Peyer's patch (tissue), 4 donors: ENCODE results near the gene GAS6. TPM values are rescaled to one million over a fixed set of nuclear protein-coding genes. Genes with fewer than 3 reads are reported as not detected.

ENCODE experiments used
- DNase-seq, 3 donors: peaks; one replicate each; pipeline ENCODE4 v3.0.0-alpha.2; 2017 to 2019
- H3K27ac ChIP-seq, 4 donors: fragments of 200-600 bp; sonication (generic); one replicate each; pipeline ENCODE4 v1.5.1; 2016 to 2019
- H3K27me3 ChIP-seq, 2 donors: fragments of 200-600 bp; sonication (generic); one replicate each; pipeline ENCODE4 v1.5.1; 2019
- H3K36me3 ChIP-seq, 3 donors: fragments of 200-600 bp; sonication (generic); one replicate each; pipeline ENCODE4 v1.5.1; 2016 to 2019
- H3K4me1 ChIP-seq, 4 donors: fragments of 200-600 bp; sonication (generic); one replicate each; pipeline ENCODE4 v1.5.1; 2016 to 2019
- H3K4me3 ChIP-seq, 4 donors: fragments of 200-600 bp; sonication (generic); 1 replicate in 3 of 4; 2 replicates in 1 of 4; pipeline ENCODE4 v1.5.1; 2016 to 2019; ENCODE audit warnings: mild to moderate bottlenecking in 1 of 4
- H3K9me3 ChIP-seq, 4 donors: fragments of 200-600 bp; sonication (generic); one replicate each; pipeline ENCODE4 v1.5.1; 2016 to 2019; ENCODE audit warnings: mild to moderate bottlenecking in 1 of 4
- POLR2A ChIP-seq, 2 donors: fragments of 450-650 bp; IDR thresholded peaks; one replicate each; pipeline ENCODE4 v1.5.1; 2017; ENCODE audit warnings: antibody characterized with exemption in 2 of 2, mild to moderate bottlenecking in 2 of 2, moderate library complexity in 2 of 2
- total RNA-seq, 4 donors: library from RNA; depleted of rRNA; stranded (reverse); fragments of >200 nt; gene quantifications; one replicate each; pipeline ENCODE4 v1.1.0, GENCODE V29; 2016
- TF ChIP-seq, protein P1 (sequence below), 6 experiments: fragments of 450-650 bp in 4 of 6; fragments of 200-600 bp in 2 of 6; sonication (generic) in 1 of 6; IDR thresholded peaks; one replicate each; pipeline ENCODE4 v1.5.1; 2017 to 2019; ENCODE audit warnings: antibody characterized with exemption in 6 of 6, mild to moderate bottlenecking in 3 of 6, moderate library complexity in 1 of 6

Gene GAS6
- total RNA-seq, 4 donors from 2014 or later, result 132 to 226 (median 154) TPM

- H3K36me3 ChIP-seq, result no peaks in the 10 kb centered on the region
- H3K9me3 ChIP-seq, result no peaks in the 10 kb centered on the region
- DNase-seq, result peak in 1 of 3 donors; percentile 39
- H3K27me3 ChIP-seq, result no peaks in the 10 kb centered on the region
- H3K4me3 ChIP-seq, result no peak overlapping the region
- TF ChIP-seq, protein P1, sequence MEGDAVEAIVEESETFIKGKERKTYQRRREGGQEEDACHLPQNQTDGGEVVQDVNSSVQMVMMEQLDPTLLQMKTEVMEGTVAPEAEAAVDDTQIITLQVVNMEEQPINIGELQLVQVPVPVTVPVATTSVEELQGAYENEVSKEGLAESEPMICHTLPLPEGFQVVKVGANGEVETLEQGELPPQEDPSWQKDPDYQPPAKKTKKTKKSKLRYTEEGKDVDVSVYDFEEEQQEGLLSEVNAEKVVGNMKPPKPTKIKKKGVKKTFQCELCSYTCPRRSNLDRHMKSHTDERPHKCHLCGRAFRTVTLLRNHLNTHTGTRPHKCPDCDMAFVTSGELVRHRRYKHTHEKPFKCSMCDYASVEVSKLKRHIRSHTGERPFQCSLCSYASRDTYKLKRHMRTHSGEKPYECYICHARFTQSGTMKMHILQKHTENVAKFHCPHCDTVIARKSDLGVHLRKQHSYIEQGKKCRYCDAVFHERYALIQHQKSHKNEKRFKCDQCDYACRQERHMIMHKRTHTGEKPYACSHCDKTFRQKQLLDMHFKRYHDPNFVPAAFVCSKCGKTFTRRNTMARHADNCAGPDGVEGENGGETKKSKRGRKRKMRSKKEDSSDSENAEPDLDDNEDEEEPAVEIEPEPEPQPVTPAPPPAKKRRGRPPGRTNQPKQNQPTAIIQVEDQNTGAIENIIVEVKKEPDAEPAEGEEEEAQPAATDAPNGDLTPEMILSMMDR (IDR thresholded peaks at IDR 0.05), result no peak
- no peak for TF ChIP-seq POLR2A (IDR thresholded peaks at IDR 0.05)
- no peak overlapping the region for H3K27ac ChIP-seq
- H3K4me1 ChIP-seq, result no peaks in the 10 kb centered on the region
These were observed 69.1 kb downstream of the GAS6 start for GRCh38 chr13:113794764-113795173.

GRCh38 chr13:113794086-113794485 lies 69.8 kb downstream of the GAS6 start:
- no peaks in the 10 kb centered on the region for H3K27me3 ChIP-seq
- TF ChIP-seq, protein P1 (IDR thresholded peaks at IDR 0.05), result no peak
- no peak for TF ChIP-seq POLR2A (IDR thresholded peaks at IDR 0.05)
- no peaks in the 10 kb centered on the region for H3K9me3 ChIP-seq
- no peak overlapping the region for H3K4me3 ChIP-seq
- no peaks in the 10 kb centered on the region for H3K36me3 ChIP-seq
- no peak overlapping the region for H3K27ac ChIP-seq
- no peaks in the 10 kb centered on the region for H3K4me1 ChIP-seq
- DNase-seq, result peak in 1 of 3 donors; percentile 32

DNA sequence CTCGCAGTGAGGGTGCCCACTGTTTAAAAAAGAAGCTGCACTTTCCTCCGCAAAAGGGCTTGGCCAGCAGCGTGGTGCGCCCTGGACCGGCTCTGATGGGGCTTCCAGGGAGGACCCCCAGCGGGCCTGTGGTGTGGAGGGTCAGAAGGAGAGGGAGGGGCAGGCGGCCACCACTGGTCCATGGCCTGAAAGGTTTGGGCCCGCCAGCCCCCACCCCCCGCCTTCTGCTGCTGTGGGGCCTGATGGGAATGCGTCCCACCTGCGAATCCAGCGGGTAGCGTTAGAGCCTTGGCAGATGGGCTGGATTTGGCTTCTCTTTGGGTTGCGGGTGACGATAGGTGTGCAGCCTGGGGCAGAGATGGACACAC lies 70.2 kb downstream of the GAS6 start:
- H3K4me1 ChIP-seq, result no peaks in the 10 kb centered on the region
- no peaks in the 10 kb centered on the region for H3K36me3 ChIP-seq
- H3K4me3 ChIP-seq, result no peak overlapping the region
- no peak overlapping the region for H3K27ac ChIP-seq
- no peak for TF ChIP-seq POLR2A (IDR thresholded peaks at IDR 0.05)
- TF ChIP-seq, protein P1 (IDR thresholded peaks at IDR 0.05), result no peak
- H3K27me3 ChIP-seq, result no peaks in the 10 kb centered on the region
- no peaks in the 10 kb centered on the region for H3K9me3 ChIP-seq
- DNase-seq, result peak in 1 of 3 donors; percentile 28

DNA sequence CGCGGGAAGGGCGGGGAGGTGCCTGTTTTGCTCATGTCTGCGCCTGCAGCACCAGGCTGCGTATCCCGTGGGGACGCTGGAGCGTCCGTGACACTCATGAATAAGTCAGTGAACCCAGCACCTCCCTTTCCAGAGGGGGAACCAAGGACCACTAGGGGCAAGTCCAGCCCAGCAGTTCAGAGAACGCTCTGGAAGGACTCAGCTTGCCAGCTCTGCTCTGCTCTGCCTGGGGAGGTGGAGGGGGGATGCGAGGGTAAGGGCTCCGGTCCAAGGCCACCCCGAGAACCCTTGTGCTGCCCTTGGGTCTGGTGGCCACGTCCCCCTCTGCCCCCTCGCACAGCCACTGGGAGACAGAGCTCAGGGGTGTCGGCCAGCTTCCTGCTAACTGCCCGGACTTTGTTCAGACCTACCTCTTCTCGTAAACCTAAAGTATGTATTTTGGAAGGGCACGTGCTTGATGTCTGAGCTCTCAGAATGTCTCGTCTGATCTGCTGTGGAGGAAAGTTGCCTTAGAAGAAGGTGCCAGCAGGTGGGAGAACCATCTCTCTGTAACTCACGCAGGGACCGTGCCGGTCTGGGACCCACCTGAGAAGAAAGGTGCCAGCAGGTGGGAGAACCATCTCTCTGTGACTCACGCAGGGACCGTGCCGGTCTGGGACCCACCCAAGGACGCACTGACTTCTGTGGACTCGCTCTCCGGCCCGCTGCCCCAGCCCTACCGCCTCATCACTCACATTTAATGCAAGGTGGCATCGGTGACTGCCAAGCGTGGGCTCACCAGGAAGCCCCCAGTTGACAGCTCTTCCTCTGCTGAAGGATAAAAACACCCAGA lies 70.8 kb downstream of the GAS6 start:
- Histone ChIP-seq H3K36me3 (no peaks in the 10 kb centered on the region), H3K4me1 (no peaks in the 10 kb centered on the region), H3K9me3 (no peaks in the 10 kb centered on the region), H3K27me3 (no peaks in the 10 kb centered on the region), H3K27ac (no peak overlapping the region), H3K4me3 (no peak overlapping the region)
- DNase-seq, result peak in 1 of 3 donors; percentile 47
- TF ChIP-seq, protein P1 (IDR thresholded peaks at IDR 0.05), result no peak
- TF ChIP-seq POLR2A (IDR thresholded peaks at IDR 0.05), result no peak

- Histone ChIP-seq H3K9me3 (no peaks in the 10 kb centered on the region), H3K4me3 (no peak overlapping the region), H3K4me1 (no peaks in the 10 kb centered on the region), H3K36me3 (no peaks in the 10 kb centered on the region), H3K27me3 (no peaks in the 10 kb centered on the region), H3K27ac (no peak overlapping the region)
- TF ChIP-seq, protein P1 (IDR thresholded peaks at IDR 0.05), result no peak
- no peak for TF ChIP-seq POLR2A (IDR thresholded peaks at IDR 0.05)
- DNase-seq, result peak in 1 of 3 donors; percentile 30
These were observed 71.6 kb downstream of the GAS6 start for GRCh38 chr13:113792236-113792770.
